ENCODE data around the gene KMO. TPM values are rescaled to one million over a fixed set of nuclear protein-coding genes. Genes with fewer than 3 reads are reported as not detected.

Gene KMO
- total RNA-seq, 1 experiment from 2014 or later = 0.07 TPM

GRCh38 chr1:241560849-241561187, 28.6 kb downstream of the KMO start:
- no peak overlapping the region for H3K27ac ChIP-seq
- no peak overlapping the region for H2AFZ ChIP-seq
- DNase-seq = no peak
- H3K4me3 ChIP-seq = no peak overlapping the region
- no peaks in the 10 kb centered on the region for H3K27me3 ChIP-seq (ENCODE audit: insufficient read depth, low read depth)
- CTCF ChIA-PET = no interaction called here
- H3K9me2 ChIP-seq (ENCODE audit: insufficient read depth) = peaks cover 4% of the 10 kb centered on the region
- POLR2A ChIA-PET (ENCODE audit: unreplicated experiment) = no interaction called here
- intact Hi-C loops (cut with micrococcal nuclease; ENCODE audit: unreplicated experiment) = no loop called here
- peaks cover 10% of the 10 kb centered on the region; the same call in 1 of the 2 replicates for H3K4me1 ChIP-seq (replicated peaks; ENCODE audit: insufficient read depth)
- no peaks in the 10 kb centered on the region for H3F3A ChIP-seq (ENCODE audit: insufficient read depth, low read depth)
- H4K20me1 ChIP-seq (ENCODE audit: insufficient read depth) = no peaks in the 10 kb centered on the region
- H3K79me2 ChIP-seq (ENCODE audit: low read depth) = no peaks in the 10 kb centered on the region
- no peaks in the 10 kb centered on the region for H3K9me3 ChIP-seq (ENCODE audit: insufficient read depth, low read depth)
- no peaks in the 10 kb centered on the region for H3K36me3 ChIP-seq (ENCODE audit: low read depth)
- no peak overlapping the region for H3K4me2 ChIP-seq
- BruUV-seq (replicated peaks) = no TSS peak
- TF ChIP-seq EZH2 (IDR thresholded peaks at IDR 0.05; ENCODE audit: low read depth) (no peak), CTCF (conservative IDR thresholded peaks at IDR 0.05) (no peak)

GRCh38 chr1:241569848-241570247, 37.7 kb downstream of the KMO start:
- no peaks in the 10 kb centered on the region for H3K27me3 ChIP-seq (ENCODE audit: insufficient read depth, low read depth)
- no peaks in the 10 kb centered on the region for H3F3A ChIP-seq (ENCODE audit: insufficient read depth, low read depth)
- POLR2A ChIA-PET (ENCODE audit: unreplicated experiment) = no interaction called here
- no peak overlapping the region for H3K4me2 ChIP-seq
- no peaks in the 10 kb centered on the region for H3K79me2 ChIP-seq (ENCODE audit: low read depth)
- H2AFZ ChIP-seq = no peak overlapping the region
- H3K9me3 ChIP-seq (ENCODE audit: insufficient read depth, low read depth) = peaks cover 4% of the 10 kb centered on the region; the same call in 1 of the 2 replicates
- H3K27ac ChIP-seq = no peak overlapping the region
- intact Hi-C loops (cut with micrococcal nuclease; ENCODE audit: unreplicated experiment) = no loop called here
- TF ChIP-seq CTCF (conservative IDR thresholded peaks at IDR 0.05) = no peak
- TF ChIP-seq EZH2 (IDR thresholded peaks at IDR 0.05; ENCODE audit: low read depth) = no peak
- H4K20me1 ChIP-seq (ENCODE audit: insufficient read depth) = no peaks in the 10 kb centered on the region
- BruUV-seq (replicated peaks) = no TSS peak
- no peaks in the 10 kb centered on the region for H3K36me3 ChIP-seq (ENCODE audit: low read depth)
- DNase-seq = no peak
- no peaks in the 10 kb centered on the region for H3K9me2 ChIP-seq (ENCODE audit: insufficient read depth)
- H3K4me1 ChIP-seq (replicated peaks; ENCODE audit: insufficient read depth) = no peaks in the 10 kb centered on the region
- no peak overlapping the region for H3K4me3 ChIP-seq
- CTCF ChIA-PET = no interaction called here

GRCh38 chr1:241574154-241574553, 42.0 kb downstream of the KMO start:
- ChIA-PET CTCF (no interaction called here), POLR2A (ENCODE audit: unreplicated experiment) (no interaction called here)
- no peak for DNase-seq
- no peak overlapping the region for H3K4me3 ChIP-seq
- no peaks in the 10 kb centered on the region for H3K27me3 ChIP-seq (ENCODE audit: insufficient read depth, low read depth)
- no TSS peak for BruUV-seq (replicated peaks)
- H3F3A ChIP-seq (ENCODE audit: insufficient read depth, low read depth) = no peaks in the 10 kb centered on the region
- H3K4me1 ChIP-seq (replicated peaks; ENCODE audit: insufficient read depth) = no peaks in the 10 kb centered on the region
- H3K9me2 ChIP-seq (ENCODE audit: insufficient read depth) = no peaks in the 10 kb centered on the region
- no peaks in the 10 kb centered on the region for H3K79me2 ChIP-seq (ENCODE audit: low read depth)
- intact Hi-C loops (cut with micrococcal nuclease; ENCODE audit: unreplicated experiment) = no loop called here
- H3K27ac ChIP-seq = no peak overlapping the region
- H3K36me3 ChIP-seq (ENCODE audit: low read depth) = no peaks in the 10 kb centered on the region
- H3K9me3 ChIP-seq (ENCODE audit: insufficient read depth, low read depth) = peaks cover 8% of the 10 kb centered on the region; the same call in 1 of the 2 replicates
- H2AFZ ChIP-seq = no peak overlapping the region
- no peaks in the 10 kb centered on the region for H4K20me1 ChIP-seq (ENCODE audit: insufficient read depth)
- no peak overlapping the region for H3K4me2 ChIP-seq
- TF ChIP-seq EZH2 (IDR thresholded peaks at IDR 0.05; ENCODE audit: low read depth) = no peak
- no peak for TF ChIP-seq CTCF (conservative IDR thresholded peaks at IDR 0.05)
